ENCODE data around the gene MESP2.

Gene MESP2

DNA sequence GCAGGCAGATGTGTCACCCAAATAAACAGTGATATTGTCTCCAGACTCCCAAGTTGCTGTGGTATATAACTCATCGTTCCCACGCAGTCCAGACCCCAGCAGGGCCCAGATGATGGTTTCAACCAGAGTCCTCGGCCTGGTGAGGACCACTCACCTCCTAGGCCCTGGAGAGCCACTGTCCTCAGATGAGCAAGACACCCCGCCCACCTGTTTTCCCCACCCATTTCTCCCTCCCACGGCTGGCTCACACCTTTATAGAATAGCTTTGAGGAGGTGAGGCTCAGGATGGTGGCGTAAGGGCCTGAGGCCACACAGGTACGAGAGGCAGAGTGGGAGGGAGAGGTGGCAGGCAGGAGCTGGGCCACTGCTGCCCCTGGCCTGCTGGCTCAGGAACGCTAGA, 32.5 kb upstream of the MESP2 start:
- Histone ChIP-seq H4K8ac (ENCODE audit: low read depth, low read length) (no peak overlapping the region), H3K4me1 (ENCODE audit: control insufficient read depth in 2 of 2, insufficient read depth in 1 of 2, low read depth in 1 of 2, low read length in 2 of 2) (peaks cover 0 to 2% of the 10 kb centered on the region in 2 donors), H2BK15ac (ENCODE audit: low read length) (no peak overlapping the region), H3K4me2 (ENCODE audit: insufficient read depth, low read length, poor library complexity, severe bottlenecking) (no peak overlapping the region), H3K9ac (ENCODE audit: low read depth, low read length, poor library complexity) (peak overlapping the region; percentile 30), H3K27me3 (ENCODE audit: control insufficient read depth in 3 of 3, insufficient read depth in 3 of 3, low read depth in 1 of 3, low read length in 3 of 3) (peaks cover 17 to 57% (median 35%) of the 10 kb centered on the region in 3 experiments), H3K14ac (ENCODE audit: low read length) (no peak overlapping the region), H2AK5ac (ENCODE audit: low read depth, low read length) (no peak overlapping the region), H3K18ac (ENCODE audit: low read length) (no peak overlapping the region), H4K91ac (ENCODE audit: low read depth, low read length, poor library complexity) (no peak overlapping the region), H3K9me3 (replicated peaks in 1 of 2; ENCODE audit: control insufficient read depth in 2 of 2, insufficient read depth in 1 of 2, low read depth in 1 of 2, low read length in 2 of 2) (peaks cover 0 to 2% of the 10 kb centered on the region in 2 donors), H2AFZ (ENCODE audit: low read length) (no peak overlapping the region), H2BK120ac (ENCODE audit: low read depth, low read length) (no peak overlapping the region), H2BK12ac (ENCODE audit: low read length) (no peak overlapping the region), H3K23ac (ENCODE audit: low read depth, low read length, poor library complexity) (no peak overlapping the region), H3K27ac (replicated peaks; ENCODE audit: low read length) (no peak overlapping the region), H3K4ac (ENCODE audit: low read length) (no peak overlapping the region), H3K36me3 (replicated peaks in 1 of 2; ENCODE audit: control insufficient read depth in 2 of 2, insufficient read depth in 2 of 2, low read length in 2 of 2) (no peaks in the 10 kb centered on the region), H3K4me3 (ENCODE audit: low read length in 2 of 2) (no peak overlapping the region), H3K79me1 (ENCODE audit: low read depth, low read length) (peaks cover 4% of the 10 kb centered on the region), H2BK5ac (ENCODE audit: low read length) (no peak overlapping the region)
- DNase-seq (ENCODE audit: low spot score) = no peak
- WGBS, 2 donors (ENCODE audit: extremely low coverage in 2 of 2, insufficient read length in 2 of 2, insufficient replicate concordance in 1 of 2) = no CpG with 5 or more reads among the region's 8 CpGs

DNA sequence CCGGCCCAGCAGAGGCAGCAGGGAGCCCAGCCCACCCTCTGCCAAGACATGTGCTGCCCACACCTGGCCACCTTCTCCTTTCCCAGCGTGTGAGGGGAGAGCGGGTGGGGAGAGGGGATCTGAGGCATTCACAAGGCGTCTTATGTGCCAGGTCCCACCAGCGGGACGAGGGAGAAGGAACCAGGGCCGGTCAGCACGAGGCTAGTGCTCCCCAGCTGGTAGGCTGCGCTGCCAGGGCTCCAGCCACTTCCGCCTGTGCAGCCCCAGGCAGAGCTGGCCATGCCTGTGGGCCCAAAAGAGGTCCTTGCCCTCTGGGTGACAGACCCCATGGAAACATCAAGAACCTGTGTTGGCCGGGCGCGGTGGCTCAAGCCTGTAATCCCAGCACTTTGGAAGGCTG, 31.0 kb upstream of the MESP2 start:
- H3K4ac ChIP-seq (ENCODE audit: low read length) = no peak overlapping the region
- H2AFZ ChIP-seq (ENCODE audit: low read length) = no peak overlapping the region
- H3K36me3 ChIP-seq (replicated peaks in 1 of 2; ENCODE audit: control insufficient read depth in 2 of 2, insufficient read depth in 2 of 2, low read length in 2 of 2) = no peaks in the 10 kb centered on the region
- no peak overlapping the region for H4K8ac ChIP-seq (ENCODE audit: low read depth, low read length)
- no peak overlapping the region for H3K4me3 ChIP-seq (ENCODE audit: low read length in 2 of 2)
- H4K91ac ChIP-seq (ENCODE audit: low read depth, low read length, poor library complexity) = no peak overlapping the region
- H2BK12ac ChIP-seq (ENCODE audit: low read length) = no peak overlapping the region
- H3K4me1 ChIP-seq (ENCODE audit: control insufficient read depth in 2 of 2, insufficient read depth in 1 of 2, low read depth in 1 of 2, low read length in 2 of 2) = peaks cover 2 to 4% of the 10 kb centered on the region in 2 donors
- H3K14ac ChIP-seq (ENCODE audit: low read length) = no peak overlapping the region
- H3K27ac ChIP-seq (replicated peaks; ENCODE audit: low read length) = no peak overlapping the region
- no peak overlapping the region for H3K9ac ChIP-seq (ENCODE audit: low read depth, low read length, poor library complexity)
- H2BK15ac ChIP-seq (ENCODE audit: low read length) = no peak overlapping the region
- H2AK5ac ChIP-seq (ENCODE audit: low read depth, low read length) = no peak overlapping the region
- no CpG with 5 or more reads among the region's 13 CpGs for WGBS, 2 donors (ENCODE audit: extremely low coverage in 2 of 2, insufficient read length in 2 of 2, insufficient replicate concordance in 1 of 2)
- peaks cover 0 to 2% of the 10 kb centered on the region in 2 donors for H3K9me3 ChIP-seq (replicated peaks in 1 of 2; ENCODE audit: control insufficient read depth in 2 of 2, insufficient read depth in 1 of 2, low read depth in 1 of 2, low read length in 2 of 2)
- H3K18ac ChIP-seq (ENCODE audit: low read length) = no peak overlapping the region
- no peak for DNase-seq (ENCODE audit: low spot score)
- H3K23ac ChIP-seq (ENCODE audit: low read depth, low read length, poor library complexity) = no peak overlapping the region
- H3K79me1 ChIP-seq (ENCODE audit: low read depth, low read length) = peaks cover 4% of the 10 kb centered on the region
- no peak overlapping the region for H2BK5ac ChIP-seq (ENCODE audit: low read length)
- no peak overlapping the region for H2BK120ac ChIP-seq (ENCODE audit: low read depth, low read length)
- no peak overlapping the region for H3K4me2 ChIP-seq (ENCODE audit: insufficient read depth, low read length, poor library complexity, severe bottlenecking)
- H3K27me3 ChIP-seq (ENCODE audit: control insufficient read depth in 3 of 3, insufficient read depth in 3 of 3, low read depth in 1 of 3, low read length in 3 of 3) = peaks cover 31 to 73% (median 50%) of the 10 kb centered on the region in 3 experiments

DNA sequence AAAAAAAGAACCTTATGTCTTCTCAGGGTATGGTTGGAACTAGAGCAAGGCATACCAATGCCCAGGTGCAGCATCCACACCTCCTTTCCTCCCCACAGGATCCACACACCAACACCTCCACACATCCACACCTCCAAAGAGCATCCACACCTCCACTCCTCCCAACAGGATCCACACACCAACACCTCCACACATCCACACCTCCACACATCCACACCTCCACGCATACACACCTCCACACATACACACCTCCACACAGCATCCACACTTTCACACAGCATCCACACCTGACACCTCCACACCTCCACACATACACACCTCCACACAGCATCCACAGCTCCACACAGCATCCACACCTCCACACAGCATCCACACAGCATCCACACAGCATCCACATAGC, 30.4 kb upstream of the MESP2 start:
- Histone ChIP-seq H3K27me3 (ENCODE audit: control insufficient read depth in 3 of 3, insufficient read depth in 3 of 3, low read depth in 1 of 3, low read length in 3 of 3) (peaks cover 34 to 74% (median 55%) of the 10 kb centered on the region in 3 experiments), H2AFZ (ENCODE audit: low read length) (no peak overlapping the region), H3K4me1 (ENCODE audit: control insufficient read depth in 2 of 2, insufficient read depth in 1 of 2, low read depth in 1 of 2, low read length in 2 of 2) (peaks cover 2 to 5% of the 10 kb centered on the region in 2 donors), H4K8ac (ENCODE audit: low read depth, low read length) (peak overlapping the region; percentile 92), H3K4ac (ENCODE audit: low read length) (no peak overlapping the region), H2BK120ac (ENCODE audit: low read depth, low read length) (no peak overlapping the region), H2AK5ac (ENCODE audit: low read depth, low read length) (no peak overlapping the region), H3K79me1 (ENCODE audit: low read depth, low read length) (peaks cover 4% of the 10 kb centered on the region), H3K14ac (ENCODE audit: low read length) (peak overlapping the region; percentile 59), H3K27ac (replicated peaks; ENCODE audit: low read length) (no peak overlapping the region), H3K18ac (ENCODE audit: low read length) (no peak overlapping the region), H3K4me2 (ENCODE audit: insufficient read depth, low read length, poor library complexity, severe bottlenecking) (no peak overlapping the region), H3K4me3 (ENCODE audit: low read length in 2 of 2) (peak overlapping the region in 1 of 2 donors; percentile 68), H3K9ac (ENCODE audit: low read depth, low read length, poor library complexity) (no peak overlapping the region), H3K9me3 (replicated peaks in 1 of 2; ENCODE audit: control insufficient read depth in 2 of 2, insufficient read depth in 1 of 2, low read depth in 1 of 2, low read length in 2 of 2) (peaks cover 0 to 2% of the 10 kb centered on the region in 2 donors), H3K36me3 (replicated peaks in 1 of 2; ENCODE audit: control insufficient read depth in 2 of 2, insufficient read depth in 2 of 2, low read length in 2 of 2) (no peaks in the 10 kb centered on the region), H2BK5ac (ENCODE audit: low read length) (no peak overlapping the region), H2BK15ac (ENCODE audit: low read length) (no peak overlapping the region), H2BK12ac (ENCODE audit: low read length) (peak overlapping the region; percentile 7), H4K91ac (ENCODE audit: low read depth, low read length, poor library complexity) (no peak overlapping the region), H3K23ac (ENCODE audit: low read depth, low read length, poor library complexity) (peak overlapping the region; percentile 96)
- no peak for DNase-seq (ENCODE audit: low spot score)
- 100% methylated on average over 1 of the region's 1 CpG; no CpG with 5 or more reads in 1 of the 2 donors for WGBS, 2 donors (ENCODE audit: extremely low coverage in 2 of 2, insufficient read length in 2 of 2, insufficient replicate concordance in 1 of 2)

DNA sequence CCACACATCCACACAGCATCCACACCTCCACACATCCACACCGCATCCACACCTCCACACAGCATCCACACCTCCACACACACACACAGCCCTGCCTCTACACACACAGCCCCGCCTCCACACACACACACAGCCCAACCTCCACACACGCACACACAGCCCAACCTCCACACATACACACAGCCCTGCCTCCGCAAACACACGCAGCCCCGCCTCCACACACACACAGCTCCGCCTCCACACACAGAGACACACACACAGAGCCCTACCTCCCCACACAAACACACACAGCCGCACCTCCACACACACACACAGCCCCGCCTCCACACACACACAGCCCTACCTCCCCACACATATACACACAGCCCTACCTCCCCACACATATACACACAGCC, 29.7 kb upstream of the MESP2 start:
- Histone ChIP-seq H3K18ac (ENCODE audit: low read length) (peak overlapping the region; percentile 80), H3K23ac (ENCODE audit: low read depth, low read length, poor library complexity) (peak overlapping the region; percentile 96), H3K4me1 (ENCODE audit: control insufficient read depth in 2 of 2, insufficient read depth in 1 of 2, low read depth in 1 of 2, low read length in 2 of 2) (peaks cover 2 to 5% of the 10 kb centered on the region in 2 donors), H3K79me1 (ENCODE audit: low read depth, low read length) (peaks cover 4% of the 10 kb centered on the region), H2BK12ac (ENCODE audit: low read length) (peak overlapping the region; percentile 7), H2BK5ac (ENCODE audit: low read length) (no peak overlapping the region), H3K4me2 (ENCODE audit: insufficient read depth, low read length, poor library complexity, severe bottlenecking) (no peak overlapping the region), H4K8ac (ENCODE audit: low read depth, low read length) (peak overlapping the region; percentile 92), H3K9ac (ENCODE audit: low read depth, low read length, poor library complexity) (peak overlapping the region; percentile 77), H3K4me3 (ENCODE audit: low read length in 2 of 2) (peak overlapping the region in 1 of 2 donors; percentile 68), H2BK15ac (ENCODE audit: low read length) (no peak overlapping the region), H3K14ac (ENCODE audit: low read length) (peak overlapping the region; percentile 59), H3K27me3 (ENCODE audit: control insufficient read depth in 3 of 3, insufficient read depth in 3 of 3, low read depth in 1 of 3, low read length in 3 of 3) (peaks cover 34 to 76% (median 57%) of the 10 kb centered on the region in 3 experiments), H3K27ac (replicated peaks; ENCODE audit: low read length) (no peak overlapping the region), H2AK5ac (ENCODE audit: low read depth, low read length) (peak overlapping the region; percentile 56), H3K36me3 (replicated peaks in 1 of 2; ENCODE audit: control insufficient read depth in 2 of 2, insufficient read depth in 2 of 2, low read length in 2 of 2) (no peaks in the 10 kb centered on the region), H3K4ac (ENCODE audit: low read length) (no peak overlapping the region), H2AFZ (ENCODE audit: low read length) (no peak overlapping the region), H3K9me3 (replicated peaks in 1 of 2; ENCODE audit: control insufficient read depth in 2 of 2, insufficient read depth in 1 of 2, low read depth in 1 of 2, low read length in 2 of 2) (peaks cover 0 to 2% of the 10 kb centered on the region in 2 donors), H2BK120ac (ENCODE audit: low read depth, low read length) (no peak overlapping the region), H4K91ac (ENCODE audit: low read depth, low read length, poor library complexity) (no peak overlapping the region)
- DNase-seq (ENCODE audit: low spot score) = no peak
- no CpG with 5 or more reads among the region's 9 CpGs for WGBS, 2 donors (ENCODE audit: extremely low coverage in 2 of 2, insufficient read length in 2 of 2, insufficient replicate concordance in 1 of 2)

All from neuronal stem cell (in vitro differentiated cells).